NB4 (cell line): ENCODE measurements around the gene PPP1R16B.
"Not testable (repeated sequence)": the region's sequence is repeated elsewhere in the genome, so short reads cannot be mapped to it uniquely, and the experiment has no call there.

Experiments used
- DNase-seq: peaks from one replicate; pipeline ENCODE4 v3.0.0; 2010; ENCODE audit warnings: low read depth
- H3K4me3 ChIP-seq: one replicate; pipeline ENCODE4 v1.5.1; 2011; ENCODE audit warnings: mild to moderate bottlenecking, low read depth, low read length, moderate library complexity
- CTCF ChIP-seq: IDR thresholded peaks from one replicate; pipeline ENCODE4 v1.5.1; 2012; ENCODE audit warnings: low read depth, low read length
- MAX ChIP-seq: IDR thresholded peaks from 2 replicates; pipeline ENCODE4 v1.6.1; 2011; ENCODE audit warnings: low read depth, low read length
- MYC ChIP-seq: IDR thresholded peaks from 2 replicates; pipeline ENCODE4 v1.6.1; 2011; ENCODE audit warnings: low read depth, low read length
- POLR2A ChIP-seq: IDR thresholded peaks from 2 replicates; pipeline ENCODE4 v1.6.1; 2011; ENCODE audit warnings: mild to moderate bottlenecking; ENCODE audit not compliant: insufficient read length; ENCODE audit errors: extremely low read depth

PPP1R16B gene

GRCh38 chr20:38855356-38855755, 49.9 kb downstream of the PPP1R16B start:
- H3K4me3 ChIP-seq = no peak overlapping the region
- DNase-seq = no peak
- TF ChIP-seq CTCF = no peak
- TF ChIP-seq MAX = no peak
- no peak for TF ChIP-seq MYC
- TF ChIP-seq POLR2A = no peak

DNA sequence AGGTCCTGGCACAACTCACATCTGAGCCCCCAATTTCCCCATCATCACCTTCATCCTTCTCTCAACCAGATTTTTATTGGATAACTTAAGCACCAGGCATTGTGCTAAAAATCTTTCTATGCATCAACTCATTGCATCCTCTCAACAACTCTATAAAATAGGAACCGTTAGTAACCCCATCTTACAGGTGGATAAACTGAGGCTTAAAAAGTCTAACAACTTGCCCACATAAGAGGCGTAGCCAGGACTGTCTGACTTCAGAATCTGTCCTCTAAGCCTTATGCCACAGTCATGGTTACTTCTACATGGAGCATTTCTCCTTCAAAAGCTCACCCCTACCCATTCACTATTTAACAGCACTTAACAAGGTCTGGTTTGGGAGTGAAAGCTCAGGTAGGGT, 51.1 kb downstream of the PPP1R16B start:
- TF ChIP-seq MAX (no peak), CTCF (no peak), POLR2A (no peak), MYC (no peak)
- no peak for DNase-seq
- no peak overlapping the region for H3K4me3 ChIP-seq

GRCh38 chr20:38857703-38858102, 52.2 kb downstream of the PPP1R16B start:
- DNase-seq = no peak
- H3K4me3 ChIP-seq = no peak overlapping the region
- TF ChIP-seq CTCF = no peak

DNA sequence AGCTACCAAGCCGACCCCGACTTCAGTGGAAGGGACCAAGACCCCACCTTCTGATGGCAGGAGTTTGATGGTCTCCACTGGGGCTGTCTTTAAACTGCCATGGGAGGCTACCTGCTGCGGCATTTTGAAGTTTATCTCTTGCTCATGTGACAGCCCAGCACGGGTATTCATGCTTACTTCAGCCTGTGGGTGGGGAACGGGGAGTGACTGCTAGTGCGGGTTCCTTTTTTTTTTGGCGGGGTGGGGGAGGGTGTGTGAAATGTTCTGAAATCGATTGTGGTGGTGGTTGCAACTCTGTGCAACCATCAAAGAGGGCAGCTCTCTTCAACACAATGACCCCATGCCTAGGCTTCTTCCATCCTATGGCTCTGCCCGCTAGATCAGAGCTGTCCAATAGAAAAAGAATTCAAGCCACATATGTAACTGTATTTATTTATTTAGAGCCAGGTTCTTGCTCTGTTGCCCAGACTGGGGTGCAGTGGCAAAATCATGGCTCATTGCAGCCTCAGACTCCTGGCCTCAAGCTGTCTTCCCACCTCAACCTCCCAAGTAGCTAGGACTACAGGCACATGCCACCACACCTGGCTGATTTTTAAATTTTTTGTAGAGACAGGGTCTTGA, 53.7 kb downstream of the PPP1R16B start:
- DNase-seq = peak; percentile 76
- no peak overlapping the region for H3K4me3 ChIP-seq
- TF ChIP-seq MYC (no peak), POLR2A (no peak), CTCF (no peak), MAX (no peak)

DNA sequence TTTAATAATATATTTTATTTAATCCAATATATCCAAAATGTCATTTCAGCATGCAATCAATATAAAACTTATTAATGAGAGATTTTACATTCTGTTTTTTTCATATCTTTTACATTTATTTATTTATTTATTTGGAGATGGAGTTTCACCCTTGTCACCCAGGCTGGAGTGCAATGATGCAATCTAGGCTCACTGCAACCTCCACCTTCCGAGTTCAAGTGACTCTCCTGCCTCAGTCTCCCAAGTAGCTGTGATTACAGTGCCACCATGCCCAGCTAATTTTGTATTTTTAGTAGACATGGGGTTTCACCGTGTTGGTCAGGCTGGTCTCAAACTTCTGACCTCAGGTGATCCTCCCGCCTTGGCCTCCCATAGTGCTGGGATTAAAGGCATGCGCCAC, 54.4 kb downstream of the PPP1R16B start:
- not testable (repeated sequence) for DNase-seq, H3K4me3 ChIP-seq

GRCh38 chr20:38861071-38861401, 55.5 kb downstream of the PPP1R16B start:
- no peak for DNase-seq
- TF ChIP-seq CTCF = no peak
- no peak for TF ChIP-seq POLR2A
- TF ChIP-seq MYC = no peak
- TF ChIP-seq MAX = no peak
- H3K4me3 ChIP-seq = no peak overlapping the region
